ENCODE measurements around the gene ADGRB2. TPM values are rescaled to one million over a fixed set of nuclear protein-coding genes. Genes with fewer than 3 reads are reported as not detected.

Gene ADGRB2
- total RNA-seq, 1 donor from 2014 or later = 0.69 TPM

DNA sequence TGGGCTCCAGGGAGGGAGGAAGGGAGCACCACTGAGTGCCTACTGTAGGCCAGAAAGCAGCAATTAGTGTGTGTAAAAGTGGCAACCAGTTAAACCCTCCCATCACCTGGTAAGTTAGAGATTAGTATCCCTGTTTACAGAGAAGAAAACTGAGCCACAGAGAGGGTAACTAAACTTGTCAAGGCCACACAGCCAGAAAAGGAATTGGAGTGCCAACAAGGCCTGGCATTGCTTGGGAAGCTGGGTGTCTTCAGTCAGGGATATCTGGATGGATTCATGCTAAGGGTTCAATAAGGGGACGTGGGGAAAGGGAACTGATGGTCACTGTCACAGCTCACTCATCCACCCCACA is 23.6 kb upstream of the ADGRB2 start:
- ATAC-seq (no peak), DNase-seq (no peak)
- H3K27ac ChIP-seq = peak overlapping the region; percentile 90

GRCh38 chr1:31787261-31787660 is 23.1 kb upstream of the ADGRB2 start:
- H3K4me1 ChIP-seq = peaks cover 3% of the 10 kb centered on the region
- H3K36me3 ChIP-seq = no peaks in the 10 kb centered on the region
- TF ChIP-seq CTCF (IDR thresholded peaks at IDR 0.05) = no peak
- DNase-seq (peak; percentile 48), ATAC-seq (no peak)
- H3K9me3 ChIP-seq = no peaks in the 10 kb centered on the region
- intact Hi-C loops (cut with DNase I) = loop anchor here (5.0 kb wide), 1 partner anchor 120 kb away; no protein-coding TSS in a partner anchor
- no peaks in the 10 kb centered on the region for H3K27me3 ChIP-seq
- no peak overlapping the region for H3K27ac ChIP-seq
- no peak overlapping the region for H3K4me3 ChIP-seq

More for the DNA sequence above, 23.6 kb upstream of the ADGRB2 start:
- no peaks in the 10 kb centered on the region for H3K9me3 ChIP-seq
- no peak for TF ChIP-seq CTCF (IDR thresholded peaks at IDR 0.05)
- intact Hi-C loops (cut with DNase I) = loop anchor here (5.0 kb wide), 1 partner anchor 120 kb away; no protein-coding TSS in a partner anchor
- peak overlapping the region; percentile 70 for H3K4me3 ChIP-seq
- H3K4me1 ChIP-seq = peaks cover 3% of the 10 kb centered on the region
- H3K36me3 ChIP-seq = no peaks in the 10 kb centered on the region
- no peaks in the 10 kb centered on the region for H3K27me3 ChIP-seq

GRCh38 chr1:31786366-31787060 is 22.4 kb upstream of the ADGRB2 start:
- Histone ChIP-seq H3K27ac (no peak overlapping the region), H3K4me1 (peaks cover 3% of the 10 kb centered on the region), H3K4me3 (no peak overlapping the region), H3K9me3 (no peaks in the 10 kb centered on the region), H3K36me3 (no peaks in the 10 kb centered on the region), H3K27me3 (no peaks in the 10 kb centered on the region)
- intact Hi-C loops (cut with DNase I) = loop anchor here (5.0 kb wide), 1 partner anchor 119 kb away; no protein-coding TSS in a partner anchor
- DNase-seq (peak; percentile 61), ATAC-seq (no peak)
- TF ChIP-seq CTCF (IDR thresholded peaks at IDR 0.05) = no peak

- Histone ChIP-seq H3K27ac (no peak overlapping the region), H3K4me3 (no peak overlapping the region), H3K4me1 (peaks cover 3% of the 10 kb centered on the region), H3K9me3 (no peaks in the 10 kb centered on the region), H3K36me3 (no peaks in the 10 kb centered on the region), H3K27me3 (no peaks in the 10 kb centered on the region)
- intact Hi-C loops (cut with DNase I) = loop anchor here (5.0 kb wide), 1 partner anchor 119 kb away; no protein-coding TSS in a partner anchor
- no peak for ATAC-seq
- TF ChIP-seq CTCF (IDR thresholded peaks at IDR 0.05) = no peak
- DNase-seq = no peak
These were observed 21.8 kb upstream of the ADGRB2 start for GRCh38 chr1:31785947-31786290.

DNA sequence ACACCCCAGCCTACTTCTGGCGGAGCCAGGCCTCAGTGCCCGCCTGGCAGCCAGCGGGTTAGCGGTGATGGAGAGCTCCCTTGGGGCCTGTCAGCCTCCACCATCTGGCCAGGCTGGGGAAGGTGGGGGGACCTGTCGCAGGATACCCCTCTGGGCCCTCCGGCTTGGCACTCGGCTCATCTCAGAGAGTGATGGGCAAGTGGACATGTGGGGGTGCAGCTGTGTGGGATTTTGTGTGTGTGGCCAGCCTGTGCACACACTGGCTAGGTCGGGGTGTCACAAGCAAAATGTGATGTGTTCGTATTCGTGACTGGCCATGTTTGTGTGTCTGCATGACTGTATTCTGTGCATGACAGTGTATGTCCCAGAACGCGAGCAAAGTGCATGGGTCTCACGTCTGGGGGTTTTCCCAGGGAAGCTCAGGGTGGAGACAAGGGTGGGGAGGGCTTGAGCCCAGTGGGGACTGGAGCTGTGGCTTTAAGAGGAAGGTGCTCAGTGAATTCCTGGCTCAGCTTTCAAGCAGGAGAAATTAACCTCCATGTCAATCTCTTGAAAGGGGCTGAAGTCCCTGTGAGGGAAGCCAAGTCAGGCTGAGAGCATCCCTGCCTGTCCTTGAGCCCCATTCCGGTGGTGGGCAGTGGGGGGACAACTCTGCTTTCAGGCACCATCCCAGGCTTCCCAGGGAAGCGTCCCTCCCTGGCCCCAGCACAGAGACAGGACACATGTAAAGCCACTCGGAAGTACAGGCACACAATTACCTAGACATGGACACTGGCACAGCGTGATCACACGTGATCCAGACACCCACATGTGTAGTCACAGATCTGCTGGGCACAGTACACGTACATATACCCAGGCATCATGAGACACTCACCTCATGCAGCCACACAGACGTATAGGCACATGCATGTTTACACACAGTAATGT is 21.1 kb upstream of the ADGRB2 start:
- Histone ChIP-seq H3K9me3 (no peaks in the 10 kb centered on the region), H3K4me1 (peaks cover 3% of the 10 kb centered on the region), H3K27me3 (no peaks in the 10 kb centered on the region), H3K36me3 (no peaks in the 10 kb centered on the region), H3K27ac (no peak overlapping the region), H3K4me3 (no peak overlapping the region)
- peak; percentile 66 for DNase-seq
- no peak for TF ChIP-seq CTCF (IDR thresholded peaks at IDR 0.05)
- intact Hi-C loops (cut with DNase I) = loop anchor here (5.0 kb wide), 1 partner anchor 118 kb away; no protein-coding TSS in a partner anchor
- no peak for ATAC-seq

All from upper lobe of right lung (tissue), 1 donor.